BLaER1 (cell line): Measurements from ENCODE around the gene PACC1.
"Not testable (repeated sequence)": the region's sequence is repeated elsewhere in the genome, so short reads cannot be mapped to it uniquely, and the experiment has no call there.

ENCODE experiments used
- H3K27ac ChIP-seq: shearing (Covaris generic); formaldehyde crosslinking; 2 replicates; pipeline ENCODE4 v1.8.1; 2022
- H3K27me3 ChIP-seq: shearing (Covaris generic); formaldehyde crosslinking; 2 replicates; pipeline ENCODE4 v1.8.1; 2022
- H3K36me3 ChIP-seq: shearing (Covaris generic); formaldehyde crosslinking; 2 replicates; pipeline ENCODE4 v1.8.1; 2022
- H3K4me1 ChIP-seq: shearing (Covaris generic); formaldehyde crosslinking; 2 replicates; pipeline ENCODE4 v1.8.1; 2022
- H3K4me2 ChIP-seq: shearing (Covaris generic); formaldehyde crosslinking; 2 replicates; pipeline ENCODE4 v1.8.1; 2022
- H3K4me3 ChIP-seq: shearing (Covaris generic); formaldehyde crosslinking; 2 replicates; pipeline ENCODE4 v1.8.1; 2022
- H3K9ac ChIP-seq: shearing (Covaris generic); formaldehyde crosslinking; 2 replicates; pipeline ENCODE4 v1.8.1; 2022
- H3K9me3 ChIP-seq: shearing (Covaris generic); formaldehyde crosslinking; 2 replicates; pipeline ENCODE4 v1.8.1; 2022
- H4K20me1 ChIP-seq: shearing (Covaris generic); formaldehyde crosslinking; 2 replicates; pipeline ENCODE4 v1.8.1; 2022
- Cebpa-rat ChIP-seq: shearing (Covaris generic); IDR thresholded peaks from 2 replicates; pipeline ENCODE4 v1.8.1; 2022

The PACC1 gene

GRCh38 chr1:212401042-212401441, 13.6 kb downstream of the PACC1 start:
- no peak overlapping the region for H3K27ac ChIP-seq
- peaks cover 93% of the 10 kb centered on the region for H3K36me3 ChIP-seq
- H3K9ac ChIP-seq, result no peak overlapping the region
- H3K4me2 ChIP-seq, result no peak overlapping the region
- no peak overlapping the region for H3K4me3 ChIP-seq
- H4K20me1 ChIP-seq, result peaks cover 36% of the 10 kb centered on the region
- H3K4me1 ChIP-seq, result no peaks in the 10 kb centered on the region
- H3K27me3 ChIP-seq, result no peaks in the 10 kb centered on the region
- TF ChIP-seq Cebpa-rat, result no peak
- peaks cover 37% of the 10 kb centered on the region for H3K9me3 ChIP-seq

- no peak for TF ChIP-seq Cebpa-rat
- Histone ChIP-seq H4K20me1 (peaks cover 23% of the 10 kb centered on the region), H3K9ac (no peak overlapping the region), H3K9me3 (peaks cover 47% of the 10 kb centered on the region), H3K27ac (no peak overlapping the region), H3K4me3 (no peak overlapping the region), H3K27me3 (no peaks in the 10 kb centered on the region), H3K4me1 (no peaks in the 10 kb centered on the region), H3K36me3 (peaks cover 57% of the 10 kb centered on the region), H3K4me2 (no peak overlapping the region)
Measured at GRCh38 chr1:212397171-212397570, 17.5 kb downstream of the PACC1 start.

- Histone ChIP-seq H3K27me3 (no peaks in the 10 kb centered on the region), H3K27ac (no peak overlapping the region), H3K36me3 (peaks cover 57% of the 10 kb centered on the region), H3K4me3 (no peak overlapping the region), H3K4me1 (no peaks in the 10 kb centered on the region), H4K20me1 (peaks cover 23% of the 10 kb centered on the region), H3K9me3 (peaks cover 50% of the 10 kb centered on the region), H3K4me2 (no peak overlapping the region), H3K9ac (no peak overlapping the region)
- TF ChIP-seq Cebpa-rat, result no peak
Measured at GRCh38 chr1:212396638-212397037, 18.0 kb downstream of the PACC1 start.

- not testable (repeated sequence) for H3K4me3 ChIP-seq, H3K4me2 ChIP-seq, H3K4me1 ChIP-seq, H3K27me3 ChIP-seq, H3K27ac ChIP-seq, H3K9ac ChIP-seq
- H3K36me3 ChIP-seq, result peaks cover 64% of the 10 kb centered on the region
- peaks cover 58% of the 10 kb centered on the region for H3K9me3 ChIP-seq
- peaks cover 18% of the 10 kb centered on the region for H4K20me1 ChIP-seq
Measured at GRCh38 chr1:212395678-212396437, 18.8 kb downstream of the PACC1 start.

- Histone ChIP-seq H3K4me3 (no peak overlapping the region), H3K4me1 (no peaks in the 10 kb centered on the region), H3K4me2 (no peak overlapping the region), H3K27ac (no peak overlapping the region), H3K36me3 (peaks cover 80% of the 10 kb centered on the region), H3K9ac (no peak overlapping the region), H4K20me1 (peaks cover 39% of the 10 kb centered on the region; the same call in 1 of the 2 replicates), H3K9me3 (peaks cover 34% of the 10 kb centered on the region), H3K27me3 (no peaks in the 10 kb centered on the region)
- no peak for TF ChIP-seq Cebpa-rat
Measured at GRCh38 chr1:212388985-212389716, 25.5 kb downstream of the PACC1 start.

- peaks cover 25% of the 10 kb centered on the region for H3K9me3 ChIP-seq
- no peaks in the 10 kb centered on the region for H3K4me1 ChIP-seq
- H4K20me1 ChIP-seq, result peaks cover 39% of the 10 kb centered on the region; the same call in 1 of the 2 replicates
- TF ChIP-seq Cebpa-rat, result no peak
- no peak overlapping the region for H3K9ac ChIP-seq
- H3K36me3 ChIP-seq, result peaks cover 100% of the 10 kb centered on the region
- no peak overlapping the region for H3K4me2 ChIP-seq
- no peak overlapping the region for H3K27ac ChIP-seq
- no peaks in the 10 kb centered on the region for H3K27me3 ChIP-seq
- no peak overlapping the region for H3K4me3 ChIP-seq
Measured at GRCh38 chr1:212386029-212386428, 28.7 kb downstream of the PACC1 start.

GRCh38 chr1:212381397-212382035, 33.2 kb downstream of the PACC1 start:
- Histone ChIP-seq H3K4me1 (no peaks in the 10 kb centered on the region), H4K20me1 (peaks cover 22% of the 10 kb centered on the region), H3K9ac (no peak overlapping the region), H3K9me3 (no peaks in the 10 kb centered on the region), H3K4me2 (no peak overlapping the region), H3K27me3 (no peaks in the 10 kb centered on the region), H3K36me3 (peaks cover 99% of the 10 kb centered on the region), H3K4me3 (no peak overlapping the region), H3K27ac (no peak overlapping the region)
- TF ChIP-seq Cebpa-rat, result no peak

GRCh38 chr1:212379366-212379765, 35.3 kb downstream of the PACC1 start:
- no peaks in the 10 kb centered on the region for H3K4me1 ChIP-seq
- no peak overlapping the region for H3K27ac ChIP-seq
- no peak overlapping the region for H3K4me3 ChIP-seq
- H3K4me2 ChIP-seq, result no peak overlapping the region
- H3K36me3 ChIP-seq, result peaks cover 97% of the 10 kb centered on the region
- no peak for TF ChIP-seq Cebpa-rat
- no peaks in the 10 kb centered on the region for H3K27me3 ChIP-seq
- H4K20me1 ChIP-seq, result peaks cover 6% of the 10 kb centered on the region
- H3K9me3 ChIP-seq, result no peaks in the 10 kb centered on the region
- H3K9ac ChIP-seq, result no peak overlapping the region

GRCh38 chr1:212377644-212378043, 37.0 kb downstream of the PACC1 start:
- no peak overlapping the region for H3K4me3 ChIP-seq
- H3K27ac ChIP-seq, result no peak overlapping the region
- no peak overlapping the region for H3K4me2 ChIP-seq
- H3K27me3 ChIP-seq, result no peaks in the 10 kb centered on the region
- H4K20me1 ChIP-seq, result peaks cover 6% of the 10 kb centered on the region
- peaks cover 11% of the 10 kb centered on the region for H3K9me3 ChIP-seq
- peaks cover 97% of the 10 kb centered on the region for H3K36me3 ChIP-seq
- TF ChIP-seq Cebpa-rat, result no peak
- no peaks in the 10 kb centered on the region for H3K4me1 ChIP-seq
- no peak overlapping the region for H3K9ac ChIP-seq

GRCh38 chr1:212375986-212376385, 38.7 kb downstream of the PACC1 start:
- Histone ChIP-seq H3K27me3 (no peaks in the 10 kb centered on the region), H3K36me3 (peaks cover 95% of the 10 kb centered on the region)

More at GRCh38 chr1:212375986-212376385, 38.7 kb downstream of the PACC1 start:
- Histone ChIP-seq H3K27ac (no peak overlapping the region), H3K4me2 (no peak overlapping the region), H4K20me1 (peaks cover 6% of the 10 kb centered on the region; the same call in 1 of the 2 replicates), H3K9ac (no peak overlapping the region), H3K9me3 (peaks cover 11% of the 10 kb centered on the region), H3K4me3 (no peak overlapping the region), H3K4me1 (no peaks in the 10 kb centered on the region)
- no peak for TF ChIP-seq Cebpa-rat
